ENCODE data around the gene JARID2.

The JARID2 gene

GRCh38 chr6:15427331-15428070 is 181.6 kb downstream of the JARID2 start:
- no peak for DNase-seq

DNA sequence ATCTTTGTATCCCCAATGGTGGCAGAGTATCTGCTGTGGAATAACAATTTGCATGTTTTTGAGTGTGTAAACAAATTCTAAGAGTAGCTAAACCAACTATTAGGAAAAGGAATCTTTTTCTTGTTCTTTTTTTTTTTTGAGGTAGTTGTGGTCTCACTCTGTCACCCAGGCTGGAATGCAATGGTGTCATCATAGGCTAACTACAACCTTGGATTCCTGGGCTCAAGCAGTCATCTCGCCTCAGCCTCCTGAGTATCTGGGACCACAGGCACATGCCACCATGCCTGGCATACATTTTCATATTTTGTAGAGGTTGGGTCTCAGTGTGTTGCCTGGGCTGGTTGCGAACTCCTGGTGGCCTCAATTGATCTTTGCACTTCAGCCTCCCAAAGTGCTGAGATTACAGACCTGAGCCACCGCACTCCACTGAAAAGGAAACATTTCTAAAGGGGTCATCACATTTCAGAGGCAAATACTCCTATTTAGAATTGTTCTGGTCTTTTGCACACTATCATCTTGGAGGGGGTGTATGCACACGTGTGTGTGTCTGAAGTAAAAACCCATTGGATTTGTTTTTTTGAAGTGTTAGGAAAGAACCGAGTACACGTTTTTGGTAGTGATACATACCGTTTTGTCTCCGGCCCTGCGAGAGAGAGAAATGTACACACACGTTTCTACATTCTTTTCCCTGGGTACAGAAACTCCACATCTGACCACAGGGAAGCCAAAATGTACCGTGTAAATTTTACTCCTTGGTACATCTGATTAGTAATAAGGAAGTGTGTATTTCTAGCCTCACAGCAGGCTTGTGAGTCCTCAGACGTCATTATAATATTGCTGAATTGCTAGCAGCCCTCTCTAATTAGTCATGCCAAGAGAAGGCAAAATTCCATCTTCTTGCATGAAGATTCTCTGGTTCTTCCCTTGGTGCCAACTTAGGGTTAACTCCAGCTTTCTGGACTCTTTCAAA is 183.6 kb downstream of the JARID2 start:
- DNase-seq: no peak

DNA sequence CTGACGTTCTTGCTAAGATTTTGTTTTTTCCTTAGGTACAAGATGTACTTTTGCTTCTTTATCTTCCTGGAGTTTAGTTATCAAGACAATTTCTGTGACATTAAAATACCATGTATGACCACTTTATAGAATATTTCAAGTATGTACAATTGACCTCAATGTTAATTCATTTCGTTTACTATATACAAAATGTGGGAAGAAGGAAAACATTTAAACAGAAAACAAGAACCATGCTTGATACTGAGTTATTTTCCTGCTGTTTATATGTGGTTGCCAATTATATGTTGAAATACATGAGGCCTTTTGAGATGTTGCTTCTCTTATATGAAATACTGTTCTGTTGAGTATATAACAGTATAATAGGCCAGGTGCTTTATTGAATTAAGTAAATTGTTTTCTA is 184.3 kb downstream of the JARID2 start:
- DNase-seq: no peak

DNA sequence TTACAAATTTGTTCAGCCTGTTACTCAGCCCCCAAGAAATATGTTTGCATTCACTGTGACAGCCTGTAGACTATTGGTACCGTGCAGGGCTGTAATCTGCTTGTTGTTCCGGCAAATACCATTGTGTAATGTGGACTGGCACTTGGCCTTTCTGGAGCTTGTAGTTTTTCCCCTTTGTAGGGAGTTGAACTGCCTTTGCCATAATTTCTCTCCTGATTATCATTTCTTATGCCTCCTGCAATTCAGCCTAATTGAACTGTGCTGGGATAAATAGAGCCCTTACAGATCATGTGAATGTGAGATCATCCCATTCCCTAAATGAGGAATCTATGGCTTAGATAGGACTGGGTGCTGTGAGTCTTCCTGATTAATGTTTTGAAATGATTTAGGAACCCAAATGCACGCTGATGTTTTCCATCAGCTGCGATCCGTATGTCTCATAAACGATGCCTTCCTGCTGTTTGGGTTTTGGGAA is 185.1 kb downstream of the JARID2 start:
- no peak for DNase-seq

- no peak for DNase-seq
Observed at GRCh38 chr6:15431762-15432483, 186.1 kb downstream of the JARID2 start.

DNA sequence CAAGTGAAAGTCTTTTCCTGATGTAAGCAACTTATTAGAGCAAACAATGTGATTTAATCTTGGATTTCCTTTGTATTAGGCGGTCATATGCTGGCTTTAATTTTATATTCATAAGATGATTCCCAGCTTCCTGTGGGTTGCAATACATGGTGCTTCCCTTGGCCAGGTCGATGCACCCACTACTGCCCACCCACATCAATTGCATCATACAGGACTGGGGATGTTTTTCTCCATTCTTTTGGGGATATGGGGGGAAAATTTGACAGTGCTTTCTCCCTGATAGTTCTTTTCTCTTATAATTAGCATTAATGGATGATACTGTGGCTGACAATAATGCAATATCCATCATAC is 187.6 kb downstream of the JARID2 start:
- no peak for DNase-seq

DNA sequence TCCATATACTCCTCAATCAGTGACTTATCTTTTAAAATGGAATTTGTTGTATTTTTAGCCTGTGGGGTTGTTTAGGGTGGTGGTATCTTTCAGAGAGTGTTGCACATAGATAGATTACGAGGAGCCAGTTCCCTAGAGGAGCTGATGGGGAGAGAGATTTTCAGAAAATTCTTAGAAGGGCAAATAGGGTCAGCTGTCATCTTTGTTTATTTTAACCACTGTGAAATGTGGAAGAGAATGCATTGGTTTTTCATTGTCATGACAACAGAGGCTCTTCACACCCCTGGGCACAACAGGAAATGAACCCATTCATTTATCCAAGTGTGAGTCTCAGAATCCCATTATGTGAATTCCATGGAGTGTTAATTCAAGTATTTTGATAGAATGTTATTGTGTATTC is 188.4 kb downstream of the JARID2 start:
- DNase-seq: no peak

- no peak for DNase-seq
Observed at GRCh38 chr6:15434823-15435380, 189.0 kb downstream of the JARID2 start.

DNA sequence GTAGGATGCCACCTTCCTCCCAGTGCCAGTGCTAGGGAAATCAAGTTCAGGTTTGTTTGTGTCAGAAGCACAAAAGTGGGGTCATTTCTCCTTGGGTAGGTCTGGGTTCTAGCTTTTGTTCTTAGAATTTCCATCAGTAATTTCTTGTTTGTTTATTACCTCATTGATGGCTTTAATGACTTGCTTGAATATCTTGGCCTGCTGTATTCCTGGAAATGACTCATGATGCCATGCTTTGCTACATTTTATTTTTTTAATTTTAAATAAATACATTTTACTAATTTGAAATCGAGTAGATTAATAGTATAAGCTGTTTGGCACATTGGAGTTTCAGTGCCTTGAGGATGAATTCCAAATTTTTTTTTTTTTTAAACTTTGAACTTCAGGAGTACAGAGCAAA is 189.6 kb downstream of the JARID2 start:
- no peak for DNase-seq

DNA sequence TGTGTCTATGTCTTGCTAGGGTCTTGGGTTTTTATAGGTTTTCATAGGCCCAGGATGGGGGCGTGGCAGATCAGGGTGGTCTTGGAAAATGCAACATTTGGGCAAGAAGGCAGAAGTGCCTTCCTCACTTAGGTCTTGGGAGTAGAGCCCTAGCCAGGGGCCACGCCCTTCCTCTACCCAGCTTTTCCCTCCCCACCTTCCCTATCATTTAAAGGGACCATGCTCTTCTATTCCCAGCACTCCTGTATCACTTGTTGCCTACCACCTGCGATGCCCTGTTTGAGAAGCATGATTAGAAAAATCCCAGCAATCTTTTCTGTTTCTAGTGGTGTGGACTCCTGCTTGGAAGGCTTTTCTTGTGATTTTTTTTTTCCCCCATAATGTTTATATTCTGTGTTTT is 190.6 kb downstream of the JARID2 start:
- DNase-seq: no peak

DNA sequence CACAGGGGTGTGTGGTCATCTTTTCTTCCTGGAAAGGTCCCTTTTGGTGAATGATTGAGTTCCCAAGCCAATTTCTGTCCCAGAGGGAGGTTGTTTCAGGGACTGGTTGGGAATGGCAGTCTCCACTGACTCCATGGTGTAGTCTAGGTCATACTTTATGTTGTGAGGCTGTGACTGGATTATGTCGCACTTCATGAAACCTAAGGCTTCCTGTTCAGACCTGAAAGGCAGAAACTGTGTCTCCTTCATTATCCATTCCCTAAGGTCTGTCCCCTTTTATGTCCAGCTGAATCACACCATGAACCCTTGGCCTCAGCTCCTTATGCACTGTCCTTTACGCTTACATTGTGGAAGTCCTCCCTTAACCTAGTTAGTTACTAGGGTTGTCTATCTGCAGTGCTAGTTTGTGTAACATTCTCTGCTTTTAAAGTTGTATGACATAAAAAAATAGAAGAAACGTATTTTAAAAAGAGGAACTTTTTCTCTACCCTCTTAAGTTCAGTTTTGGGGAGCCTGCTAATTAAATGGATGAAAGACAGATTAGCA is 191.3 kb downstream of the JARID2 start:
- no peak for DNase-seq

DNA sequence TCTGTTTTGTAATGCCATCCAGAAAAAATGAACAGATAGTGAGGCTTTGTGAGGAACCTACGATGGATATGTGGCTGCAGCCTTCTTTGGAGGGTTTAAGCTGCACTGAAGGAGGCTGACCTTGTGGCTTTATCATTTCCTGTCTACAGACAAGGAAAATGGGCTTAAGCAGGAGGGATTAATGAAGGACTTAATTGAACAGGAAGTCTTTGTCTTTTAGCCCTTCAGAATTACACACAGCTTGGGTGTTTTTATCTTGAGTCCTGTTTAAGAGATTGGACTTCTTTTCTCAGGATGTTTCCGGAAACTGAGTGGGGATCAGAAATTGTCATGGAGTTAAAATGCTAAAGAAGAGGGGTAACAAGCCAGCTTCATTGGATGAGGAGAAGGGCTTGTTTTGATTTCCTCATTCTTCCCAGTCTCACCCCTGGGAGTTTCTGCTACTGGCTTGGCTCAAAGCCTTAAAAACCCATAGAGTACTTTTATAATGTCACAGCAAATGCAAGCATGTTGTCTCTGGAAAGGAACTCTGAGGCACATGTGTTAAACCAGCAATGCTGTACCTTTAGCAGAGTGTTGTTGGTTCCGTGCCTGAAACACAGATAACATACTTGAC is 193.6 kb downstream of the JARID2 start:
- DNase-seq: no peak

DNA sequence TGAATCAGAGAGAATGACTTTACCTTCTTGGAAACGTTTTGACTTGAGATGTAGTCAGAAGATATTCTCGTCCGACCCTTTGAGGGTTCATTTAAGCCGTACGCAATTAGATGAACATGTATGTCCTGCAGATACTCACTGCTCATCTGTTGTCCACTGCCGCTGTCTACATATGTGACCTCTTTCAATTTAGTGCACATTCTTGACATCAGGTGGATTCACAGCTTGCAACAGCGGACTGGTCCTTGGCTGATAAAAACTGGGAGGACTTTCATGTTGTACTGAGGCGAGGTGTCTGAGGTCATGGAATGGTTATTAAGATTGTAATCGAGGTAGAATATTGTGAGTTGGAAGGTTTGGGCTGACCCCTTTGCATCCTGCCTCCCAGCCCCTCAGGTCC is 194.2 kb downstream of the JARID2 start:
- DNase-seq: no peak

- DNase-seq: no peak
Observed at GRCh38 chr6:15441215-15441868, 195.5 kb downstream of the JARID2 start.

DNA sequence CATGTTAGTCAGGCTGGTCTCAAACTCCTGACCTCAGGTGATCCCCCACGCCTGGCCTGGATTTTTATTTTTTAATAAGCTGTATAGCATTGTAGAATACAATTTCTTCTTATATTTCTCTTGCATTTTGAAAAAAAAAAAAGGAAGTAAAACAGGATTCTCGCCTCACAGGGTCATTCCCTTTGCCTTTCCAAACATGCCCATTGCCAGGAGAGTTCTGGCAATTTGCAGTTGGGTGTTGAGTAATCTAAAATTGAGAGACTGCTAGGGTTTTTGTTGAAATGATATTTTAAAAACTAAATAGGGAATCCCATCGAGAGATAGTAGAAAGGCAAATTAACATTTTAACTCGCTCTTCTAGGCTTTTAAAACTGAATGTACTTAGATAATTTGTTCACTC is 196.1 kb downstream of the JARID2 start:
- no peak for DNase-seq

- DNase-seq: no peak
Observed at GRCh38 chr6:15442467-15442866, 196.6 kb downstream of the JARID2 start.

DNA sequence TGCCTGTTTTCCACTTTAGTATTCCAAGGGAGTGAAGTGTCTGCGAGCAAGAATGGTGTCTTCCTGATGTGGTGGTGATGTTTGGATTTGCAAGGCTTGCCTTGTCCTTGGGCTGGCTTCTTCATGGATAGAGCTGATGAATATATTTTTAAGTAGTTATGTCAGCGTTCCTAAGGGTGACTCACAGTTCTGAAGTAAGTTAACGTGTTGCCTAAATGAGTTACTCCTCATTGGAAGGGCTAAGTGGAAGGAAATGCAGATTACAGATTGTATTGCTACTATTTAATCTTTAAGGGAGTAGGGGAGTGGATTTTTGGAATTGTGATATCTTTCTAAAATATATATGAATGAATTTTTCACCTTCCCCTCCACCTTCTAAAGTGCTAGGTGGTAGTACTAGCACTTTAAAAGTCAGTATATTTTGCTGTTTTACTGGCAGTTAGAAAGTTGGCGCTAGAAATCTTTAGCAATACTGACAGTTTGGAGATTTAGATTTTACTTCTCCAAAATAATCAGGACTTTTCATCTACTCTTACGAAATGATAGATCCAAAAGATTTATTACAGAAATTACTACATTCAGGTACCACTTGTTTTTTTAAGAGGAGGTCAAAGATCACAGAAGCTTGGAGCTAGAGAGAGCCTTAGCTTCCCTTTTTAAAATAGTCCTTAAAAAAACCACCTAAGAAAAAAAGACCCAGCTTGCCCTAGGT is 197.4 kb downstream of the JARID2 start:
- DNase-seq: no peak

DNA sequence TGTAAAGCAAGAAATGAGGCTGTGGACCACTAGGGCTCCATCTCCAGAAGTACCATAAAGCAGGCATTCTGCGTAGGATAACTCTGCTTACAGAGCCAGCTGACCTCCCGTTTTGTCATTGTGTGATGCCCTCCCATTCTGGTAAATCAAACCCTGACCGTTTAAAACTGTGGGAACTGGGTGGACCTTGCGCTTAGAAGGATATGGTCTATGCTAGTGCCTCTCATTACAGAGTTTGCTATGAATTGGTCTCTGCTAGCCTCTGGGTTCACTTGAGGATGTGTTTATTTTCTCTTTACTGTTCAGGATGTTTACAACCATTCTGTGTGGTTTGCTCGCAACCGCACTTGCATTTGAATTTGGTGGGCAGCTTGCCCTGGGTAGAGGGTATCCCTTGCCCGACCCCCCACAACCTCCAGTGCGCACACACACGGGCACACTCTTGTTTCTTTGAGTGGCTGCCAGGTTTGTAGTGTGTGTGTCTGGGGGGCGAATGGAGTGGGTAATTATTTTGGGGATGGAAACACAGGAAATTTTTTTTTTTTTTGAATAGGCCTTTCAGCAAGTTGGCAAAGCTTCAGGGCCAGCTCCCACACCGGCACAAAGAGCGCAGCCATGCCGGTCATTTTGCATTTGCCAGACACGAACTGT is 198.3 kb downstream of the JARID2 start:
- no peak for DNase-seq

GRCh38 chr6:15444881-15445280 is 199.0 kb downstream of the JARID2 start:
- no peak for DNase-seq

- DNase-seq: no peak
Observed at GRCh38 chr6:15447546-15448267, 201.8 kb downstream of the JARID2 start.

Measured in stimulated activated naive CD4-positive, alpha-beta T cell treated with Interleukin-2 at 50 U/mL for 16 hours (primary cell).